AG20443 (cell line): Measurements from ENCODE around the gene PPM1E.
"Not testable (repeated sequence)": the region's sequence is repeated elsewhere in the genome, so short reads cannot be mapped to it uniquely, and the experiment has no call there.

ENCODE experiments used
- DNase-seq: peaks from one replicate; pipeline ENCODE4 v3.0.0; 2012; ENCODE audit warnings: low spot score, mixed read lengths

Gene PPM1E

GRCh38 chr17:58840820-58841612 lies 85.4 kb downstream of the PPM1E start:
- no peak for DNase-seq

GRCh38 chr17:58846413-58846812 lies 90.8 kb downstream of the PPM1E start:
- not testable (repeated sequence) for DNase-seq

- DNase-seq: not testable (repeated sequence)
Measured at GRCh38 chr17:58850106-58850505, 94.5 kb downstream of the PPM1E start.

- no peak for DNase-seq
Measured at GRCh38 chr17:58865301-58865700, 109.6 kb downstream of the PPM1E start.

DNA sequence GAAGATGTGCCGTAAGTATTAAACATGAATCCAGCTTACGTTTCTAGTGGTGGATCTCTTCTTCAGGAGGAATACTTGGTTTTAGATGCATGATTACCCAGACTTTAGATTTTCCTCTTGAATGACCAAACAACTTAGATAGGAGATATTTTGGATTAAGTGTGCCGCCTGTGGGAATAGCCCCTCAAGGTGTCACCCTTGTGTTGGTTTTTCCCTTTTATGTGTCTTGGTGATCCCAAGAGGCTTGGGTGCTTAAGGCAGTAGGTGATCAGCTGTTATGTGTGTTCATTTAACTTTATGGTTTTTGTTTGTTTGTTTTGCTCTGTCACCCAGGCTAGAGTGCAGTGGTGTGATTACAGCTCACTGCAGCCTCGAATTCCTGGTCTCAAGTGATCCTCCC lies 115.1 kb downstream of the PPM1E start:
- DNase-seq: no peak

DNA sequence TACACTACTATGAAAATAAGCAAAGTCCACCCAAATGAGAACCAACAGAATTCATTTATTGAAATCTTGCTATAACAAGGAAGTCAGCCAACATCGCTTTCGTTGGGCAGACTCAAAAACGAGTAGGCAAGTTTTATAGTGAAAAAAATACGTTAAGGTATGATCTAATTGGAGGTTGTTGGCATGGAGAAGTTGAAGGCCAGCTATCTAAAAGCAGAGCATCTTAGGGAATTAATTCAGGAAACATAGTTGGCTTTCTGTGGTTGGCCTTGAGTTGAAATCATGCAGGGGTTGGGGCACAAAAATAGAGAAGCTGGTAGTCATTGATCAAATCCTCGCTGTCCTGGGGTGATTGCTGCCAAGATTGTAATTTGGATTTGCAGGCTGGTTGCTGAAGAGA lies 118.3 kb downstream of the PPM1E start:
- no peak for DNase-seq

- DNase-seq: no peak
Measured at GRCh38 chr17:58875261-58875660, 119.6 kb downstream of the PPM1E start.

DNA sequence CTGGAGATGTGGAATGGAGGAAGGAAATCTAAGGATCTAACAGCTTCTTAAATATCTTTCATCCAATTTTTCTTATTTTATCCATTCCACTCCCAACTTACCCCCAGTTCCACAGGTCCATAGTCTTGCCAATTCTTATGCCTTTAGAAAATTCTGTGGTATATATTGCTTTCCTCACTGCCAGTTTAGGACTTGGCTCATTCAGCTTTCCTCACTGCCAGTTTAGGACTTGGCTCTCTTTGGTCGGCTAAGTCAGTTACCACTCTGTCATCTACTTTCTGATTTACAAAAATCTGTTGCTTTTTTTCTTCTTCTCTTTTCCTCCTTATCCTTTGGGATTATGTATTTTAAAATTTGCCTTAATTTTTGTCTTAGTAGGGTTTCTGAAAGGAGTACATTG lies 128.5 kb downstream of the PPM1E start:
- no peak for DNase-seq

GRCh38 chr17:58886514-58886913 lies 130.9 kb downstream of the PPM1E start:
- no peak for DNase-seq

DNA sequence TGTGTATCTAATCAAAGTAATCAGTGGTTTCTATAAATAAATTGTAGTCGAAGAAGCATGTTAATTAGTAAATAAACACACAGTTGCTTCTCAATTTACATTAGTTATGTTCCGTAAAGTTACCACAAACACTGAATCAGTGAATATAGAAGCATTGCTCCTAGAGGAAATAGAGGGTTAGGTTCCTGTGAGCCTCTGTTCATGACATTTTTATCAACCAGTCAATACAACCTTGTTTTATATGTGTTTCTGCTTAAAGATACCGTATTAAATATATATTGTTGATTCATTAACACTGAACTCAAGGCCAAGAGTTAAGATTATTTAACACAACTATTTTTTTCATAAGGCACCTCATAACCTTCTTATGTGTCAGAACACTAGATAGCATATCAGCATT lies 134.3 kb downstream of the PPM1E start:
- no peak for DNase-seq

GRCh38 chr17:58899191-58899590 lies 143.5 kb downstream of the PPM1E start:
- DNase-seq: no peak

DNA sequence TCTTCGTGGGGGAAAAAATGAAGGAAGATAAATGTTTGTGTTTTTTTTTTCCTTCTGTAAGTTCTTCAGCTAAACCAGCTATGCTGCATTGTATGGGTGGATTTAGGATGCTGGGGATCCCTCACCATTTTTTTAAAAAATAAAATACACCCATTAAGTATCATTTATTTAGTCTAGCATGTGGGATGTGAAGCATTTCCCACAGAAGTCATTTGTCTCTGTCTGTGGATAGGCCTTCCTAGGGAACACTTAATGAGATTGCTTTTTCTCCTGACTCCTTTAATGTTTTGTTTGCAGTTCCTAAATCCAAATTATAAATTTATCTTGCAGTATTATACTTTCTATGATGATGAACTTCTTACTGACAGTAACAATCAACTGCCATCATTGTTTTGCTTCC lies 146.7 kb downstream of the PPM1E start:
- DNase-seq: no peak

GRCh38 chr17:58911741-58912343 lies 156.2 kb downstream of the PPM1E start:
- no peak for DNase-seq

- no peak for DNase-seq
Measured at GRCh38 chr17:58913552-58913951, 157.9 kb downstream of the PPM1E start.

GRCh38 chr17:58913971-58914769 lies 158.5 kb downstream of the PPM1E start:
- DNase-seq: no peak

DNA sequence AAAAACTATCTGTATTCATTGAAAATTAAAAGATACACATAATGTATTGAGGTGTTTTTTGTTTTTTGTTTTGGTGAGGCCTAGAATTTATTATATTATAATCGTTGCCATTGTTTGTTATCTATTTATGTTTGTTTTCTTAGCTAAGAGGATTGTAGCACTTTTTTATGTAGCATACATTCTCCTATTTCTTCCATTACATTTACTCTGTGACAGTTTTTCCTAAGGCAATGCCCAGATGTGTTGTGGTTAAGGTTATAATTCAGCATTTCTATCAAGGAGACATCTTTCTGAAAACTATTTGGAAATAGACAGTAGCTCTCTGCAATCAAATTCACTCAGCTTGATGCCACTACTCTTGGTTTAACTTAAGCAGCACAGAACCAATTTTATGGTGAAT lies 161.6 kb downstream of the PPM1E start:
- DNase-seq: no peak

DNA sequence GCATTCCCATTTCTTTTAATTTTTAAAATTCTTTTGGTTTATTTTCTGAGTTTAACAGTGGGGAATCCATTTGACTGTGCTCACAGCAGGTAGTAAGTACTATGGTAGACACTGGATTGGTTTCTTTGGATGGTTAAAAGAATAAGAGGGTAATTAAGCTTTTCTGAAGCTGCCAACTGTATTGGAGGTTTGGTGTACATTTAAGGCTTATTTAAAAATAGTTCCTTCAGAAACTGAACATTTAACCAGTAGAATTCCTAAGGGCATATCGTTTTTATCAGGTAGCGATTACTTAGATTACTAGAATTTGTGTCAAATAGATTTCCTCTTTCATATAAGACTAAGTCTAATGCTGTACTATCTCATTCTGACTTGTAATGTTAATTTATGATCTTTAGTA lies 162.4 kb downstream of the PPM1E start:
- no peak for DNase-seq

GRCh38 chr17:58918884-58919283 lies 163.2 kb downstream of the PPM1E start:
- DNase-seq: no peak

DNA sequence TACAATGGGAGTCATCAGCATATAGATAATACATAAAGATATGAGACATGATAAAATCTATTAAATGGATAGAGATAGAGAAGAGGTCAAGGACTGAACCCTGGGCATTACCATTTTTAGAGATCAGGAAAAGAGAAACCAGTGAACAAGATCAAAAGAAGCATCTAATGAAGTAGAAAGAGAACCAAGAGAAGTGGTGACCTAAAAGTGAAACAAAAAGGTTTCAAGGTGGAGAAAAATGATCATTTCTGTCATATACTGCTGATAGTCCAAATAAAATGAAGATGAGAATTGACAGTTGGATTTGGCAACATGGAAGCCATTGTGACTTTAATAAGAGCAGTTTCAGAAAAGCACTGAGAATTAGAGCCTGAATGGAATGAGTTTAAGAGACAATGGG lies 165.1 kb downstream of the PPM1E start:
- DNase-seq: no peak

DNA sequence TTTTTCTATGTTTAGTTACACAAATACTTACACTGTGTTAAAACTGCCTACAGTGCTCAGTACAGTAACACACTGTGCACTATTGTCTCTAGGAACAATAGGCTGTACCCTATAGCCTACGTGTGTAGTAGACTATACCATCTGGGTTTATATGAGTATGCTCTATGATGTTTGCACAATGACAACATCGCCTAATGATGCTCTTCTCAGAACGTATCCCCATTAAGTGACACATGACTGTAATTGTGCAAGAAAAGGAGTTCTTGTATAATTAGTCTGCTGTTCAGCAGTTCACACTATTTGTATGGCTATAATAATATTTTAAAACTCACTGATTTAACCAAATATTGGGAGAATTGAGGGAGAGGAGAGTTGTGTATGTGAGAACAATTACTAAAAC lies 177.3 kb downstream of the PPM1E start:
- no peak for DNase-seq

- DNase-seq: no peak
Measured at GRCh38 chr17:58936295-58936694, 180.6 kb downstream of the PPM1E start.

DNA sequence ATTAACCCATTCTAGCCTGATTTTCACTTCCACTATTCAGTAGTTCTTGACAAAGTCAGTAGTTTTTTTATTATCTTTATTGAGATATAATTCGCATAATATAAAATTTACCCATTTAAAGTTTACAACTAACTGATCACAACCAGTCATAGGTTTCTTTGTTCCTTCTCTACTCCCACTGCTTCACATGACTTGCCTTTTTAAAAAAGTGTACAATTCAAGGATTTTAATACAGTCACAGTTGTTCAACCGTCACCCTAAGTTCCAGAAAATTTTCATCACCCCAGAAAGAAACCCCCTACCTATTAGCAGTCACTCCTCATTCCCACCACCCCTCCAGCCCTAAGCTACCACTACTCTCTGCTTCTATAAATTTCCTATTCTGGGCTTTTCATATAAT lies 188.5 kb downstream of the PPM1E start:
- DNase-seq: no peak

- DNase-seq: no peak
Measured at GRCh38 chr17:58947411-58947810, 191.8 kb downstream of the PPM1E start.
